Lower lobe of right lung (tissue), 2 donors: Measurements from ENCODE around the gene BRI3BP. TPM values are rescaled to one million over a fixed set of nuclear protein-coding genes. Genes with fewer than 3 reads are reported as not detected.

Experiments
- ATAC-seq, 2 donors: fragments of 200-7000 bp; cut with Tn5 transposase; one replicate each; pipeline ENCODE4 v1.9.1; 2020 to 2022; ENCODE audit warnings: mild to moderate bottlenecking in 2 of 2, moderate library complexity in 2 of 2
- DNase-seq: peaks from one replicate; pipeline ENCODE4 v3.0.0-alpha.2; 2020
- H3K27ac ChIP-seq: fragments of 200-600 bp; one replicate; pipeline ENCODE4 v1.8.0; 2022
- H3K27me3 ChIP-seq: fragments of 200-600 bp; one replicate; pipeline ENCODE4 v1.8.0; 2022; ENCODE audit warnings: low read depth
- H3K36me3 ChIP-seq: fragments of 200-600 bp; one replicate; pipeline ENCODE4 v1.8.0; 2022; ENCODE audit warnings: mild to moderate bottlenecking
- H3K4me1 ChIP-seq: fragments of 200-600 bp; one replicate; pipeline ENCODE4 v1.8.0; 2022
- H3K4me3 ChIP-seq: fragments of 200-600 bp; one replicate; pipeline ENCODE4 v1.8.0; 2022; ENCODE audit warnings: mild to moderate bottlenecking
- H3K9me3 ChIP-seq: fragments of 200-600 bp; one replicate; pipeline ENCODE4 v1.8.0; 2022
- CTCF ChIP-seq: fragments of 200-600 bp; IDR thresholded peaks from one replicate; pipeline ENCODE4 v1.8.0; 2022; ENCODE audit warnings: antibody characterized with exemption, mild to moderate bottlenecking
- intact Hi-C: fragments of 100-400 bp; cut with DNase I; formaldehyde crosslinking; loops from one replicate; pipeline ENCODE4 v1.11.0; 2022
- total RNA-seq: library from RNA; stranded (reverse); fragmentation: NEBNext Ultra II Directional; extraction: Animal tissue kit (Norgen Biotek cat#: 25700); gene quantifications from one replicate; pipeline ENCODE4 v1.2.1, GENCODE V29; 2021
- donor health status: DM: no; HTN: yes; CAD: no; lungs with severe emphysema.

Gene BRI3BP
- total RNA-seq, 1 donor from 2014 or later, result 7.3 TPM

- Histone ChIP-seq H3K4me1 (no peaks in the 10 kb centered on the region), H3K9me3 (no peaks in the 10 kb centered on the region), H3K27ac (no peak overlapping the region), H3K4me3 (no peak overlapping the region), H3K36me3 (peaks cover 88% of the 10 kb centered on the region), H3K27me3 (no peaks in the 10 kb centered on the region)
- no peak for TF ChIP-seq CTCF
- no peak for DNase-seq
- intact Hi-C loops, result no loop called here
- ATAC-seq, result no peak
Measured at GRCh38 chr12:124949779-124950728, 43.4 kb upstream of the BRI3BP start.

- H3K36me3 ChIP-seq, result peaks cover 97% of the 10 kb centered on the region
- intact Hi-C loops, result no loop called here
- H3K27me3 ChIP-seq, result no peaks in the 10 kb centered on the region
- no peak for ATAC-seq
- no peak overlapping the region for H3K27ac ChIP-seq
- H3K4me1 ChIP-seq, result no peaks in the 10 kb centered on the region
- TF ChIP-seq CTCF, result no peak
- no peak for DNase-seq
- H3K9me3 ChIP-seq, result no peaks in the 10 kb centered on the region
- no peak overlapping the region for H3K4me3 ChIP-seq
Measured at GRCh38 chr12:124952295-124952694, 41.1 kb upstream of the BRI3BP start.

GRCh38 chr12:124952801-124953200 lies 40.6 kb upstream of the BRI3BP start:
- no peak for TF ChIP-seq CTCF
- intact Hi-C loops, result no loop called here
- H3K4me1 ChIP-seq, result no peaks in the 10 kb centered on the region
- H3K27me3 ChIP-seq, result no peaks in the 10 kb centered on the region
- no peaks in the 10 kb centered on the region for H3K9me3 ChIP-seq
- DNase-seq (no peak), ATAC-seq (no peak)
- H3K36me3 ChIP-seq, result peaks cover 95% of the 10 kb centered on the region
- no peak overlapping the region for H3K4me3 ChIP-seq
- no peak overlapping the region for H3K27ac ChIP-seq

- intact Hi-C loops, result no loop called here
- Histone ChIP-seq H3K27ac (no peak overlapping the region), H3K4me3 (no peak overlapping the region), H3K27me3 (no peaks in the 10 kb centered on the region), H3K36me3 (peaks cover 95% of the 10 kb centered on the region), H3K4me1 (no peaks in the 10 kb centered on the region), H3K9me3 (no peaks in the 10 kb centered on the region)
- TF ChIP-seq CTCF, result no peak
- DNase-seq, result no peak
- ATAC-seq, result no peak
Measured at GRCh38 chr12:124953689-124954405, 39.6 kb upstream of the BRI3BP start.

GRCh38 chr12:124954771-124955170 lies 38.7 kb upstream of the BRI3BP start:
- Histone ChIP-seq H3K4me1 (no peaks in the 10 kb centered on the region), H3K36me3 (peaks cover 95% of the 10 kb centered on the region), H3K4me3 (no peak overlapping the region), H3K27ac (no peak overlapping the region), H3K9me3 (no peaks in the 10 kb centered on the region), H3K27me3 (no peaks in the 10 kb centered on the region)
- ATAC-seq, result no peak
- no peak for TF ChIP-seq CTCF
- intact Hi-C loops, result no loop called here
- DNase-seq, result no peak
